Loucy (cell line): ENCODE data around the gene PGAP6.

ENCODE experiments used
- EZH2phosphoT487 ChIP-seq: fragments of 200-600 bp; IDR thresholded peaks from 2 replicates; pipeline ENCODE4 v1.6.1; 2018; ENCODE audit warnings: antibody characterized with exemption, mild to moderate bottlenecking, moderate library complexity, borderline replicate concordance
- TF ChIP-seq, protein P1 (sequence below): fragments of 200-600 bp; sonication (generic); conservative IDR thresholded peaks from 2 replicates; pipeline ENCODE4 v1.5.1; 2014; ENCODE audit warnings: mild to moderate bottlenecking, antibody characterized with exemption, low read length

DNA sequence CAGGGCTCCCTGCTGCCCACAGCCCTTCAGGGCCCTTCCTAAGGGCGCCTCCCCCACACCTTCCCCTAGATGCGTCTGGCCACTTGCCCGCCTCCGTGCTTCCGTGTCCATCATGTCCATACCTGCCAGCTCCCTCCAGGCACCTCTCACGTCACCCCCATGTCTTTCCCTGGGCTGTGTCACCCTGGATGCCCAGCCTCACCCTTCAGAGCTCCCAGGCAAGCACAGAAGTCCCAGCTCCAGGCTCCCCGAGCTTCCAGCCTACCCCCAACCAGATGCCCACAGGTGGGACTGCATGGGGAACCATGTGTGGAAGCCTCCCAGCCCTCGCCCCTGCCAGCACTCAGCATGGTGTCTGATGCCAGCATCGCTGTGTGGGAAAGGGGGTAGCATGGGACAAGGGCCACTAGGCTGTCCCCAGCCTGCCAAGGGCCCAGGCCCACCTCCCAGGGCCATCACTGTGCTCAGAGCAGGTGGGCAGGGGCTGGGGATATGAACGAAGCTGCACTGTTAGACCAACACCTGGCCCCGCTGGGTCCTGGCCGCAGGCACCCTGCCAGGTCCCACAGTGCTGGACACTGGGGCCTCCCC is 27.4 kb downstream of the PGAP6 start:
- TF ChIP-seq EZH2phosphoT487, result no peak
- TF ChIP-seq, protein P1, sequence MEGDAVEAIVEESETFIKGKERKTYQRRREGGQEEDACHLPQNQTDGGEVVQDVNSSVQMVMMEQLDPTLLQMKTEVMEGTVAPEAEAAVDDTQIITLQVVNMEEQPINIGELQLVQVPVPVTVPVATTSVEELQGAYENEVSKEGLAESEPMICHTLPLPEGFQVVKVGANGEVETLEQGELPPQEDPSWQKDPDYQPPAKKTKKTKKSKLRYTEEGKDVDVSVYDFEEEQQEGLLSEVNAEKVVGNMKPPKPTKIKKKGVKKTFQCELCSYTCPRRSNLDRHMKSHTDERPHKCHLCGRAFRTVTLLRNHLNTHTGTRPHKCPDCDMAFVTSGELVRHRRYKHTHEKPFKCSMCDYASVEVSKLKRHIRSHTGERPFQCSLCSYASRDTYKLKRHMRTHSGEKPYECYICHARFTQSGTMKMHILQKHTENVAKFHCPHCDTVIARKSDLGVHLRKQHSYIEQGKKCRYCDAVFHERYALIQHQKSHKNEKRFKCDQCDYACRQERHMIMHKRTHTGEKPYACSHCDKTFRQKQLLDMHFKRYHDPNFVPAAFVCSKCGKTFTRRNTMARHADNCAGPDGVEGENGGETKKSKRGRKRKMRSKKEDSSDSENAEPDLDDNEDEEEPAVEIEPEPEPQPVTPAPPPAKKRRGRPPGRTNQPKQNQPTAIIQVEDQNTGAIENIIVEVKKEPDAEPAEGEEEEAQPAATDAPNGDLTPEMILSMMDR, result no peak
